A549 (cell line): ENCODE measurements around the gene MLXIPL. TPM values are rescaled to one million over a fixed set of nuclear protein-coding genes. Genes with fewer than 3 reads are reported as not detected.
A peak's percentile ranks its signal among the peaks of the same experiment; 100 is the strongest.
"Not testable (repeated sequence)": the region's sequence is repeated elsewhere in the genome, so short reads cannot be mapped to it uniquely, and the experiment has no call there.

ENCODE experiments used
- ATAC-seq, 2 experiments: fragments of 200-7000 bp in 1 of 2; fragments of >200 bp in 1 of 2; cut with Nextera tagmentation in 1 of 2; cut with Tn5 transposase in 1 of 2; 3 replicates each; pipeline versions ENCODE4 v1.8.0 to v1.9.1; 2018 to 2020; ENCODE audit warnings: mild to moderate bottlenecking in 1 of 2, moderate library complexity in 1 of 2
- CTCF ChIA-PET: fragments of 300-600 bp; sonication (Branson Sonifier 250); formaldehyde crosslinking; extraction: SDS; loops from one replicate; lab custom pipeline; 2021; ENCODE audit warnings: antibody characterized with exemption, inconsistent platforms; lab: Yijun Ruan, JAX
- POLR2A ChIA-PET: fragments of 350-600 bp; formaldehyde crosslinking; extraction: SDS; loops from one replicate; lab custom pipeline; 2021; ENCODE audit warnings: antibody characterized with exemption, inconsistent platforms; lab: Yijun Ruan, JAX
- DNase-seq, 2 experiments: peaks; one replicate each; pipeline versions ENCODE4 v3.0.0 to v3.0.0-alpha.2; 2011 to 2016; ENCODE audit warnings: low read depth in 1 of 2, low spot score in 1 of 2
- FAIRE-seq: peaks from 2 replicates; lab custom pipeline; 2011; peaks lifted over from hg19 to GRCh38; lab: Jason Lieb, UNC
- H3K27ac ChIP-seq, 2 experiments: fragments of >200 bp; sonication (Bioruptor Twin); formaldehyde crosslinking; 3 replicates each; pipeline ENCODE4 v1.5.1; 2016 to 2017
- H3K4me1 ChIP-seq: fragments of >200 bp; sonication (Bioruptor Twin); formaldehyde crosslinking; 3 replicates; pipeline ENCODE4 v1.6.1; 2016
- H3K4me2 ChIP-seq: fragments of >200 bp; sonication (Bioruptor Twin); formaldehyde crosslinking; 3 replicates; pipeline ENCODE4 v1.6.1; 2016
- H3K4me3 ChIP-seq: fragments of >200 bp; sonication (Bioruptor Twin); formaldehyde crosslinking; 3 replicates; pipeline ENCODE4 v1.5.1; 2016
- H3K9me3 ChIP-seq: fragments of >200 bp; sonication (Bioruptor Twin); formaldehyde crosslinking; 3 replicates; pipeline ENCODE4 v1.6.1; 2016
- CEBPB ChIP-seq, 2 experiments: fragments of >200 bp in 1 of 2; sonication (Bioruptor Twin) in 1 of 2; formaldehyde crosslinking in 1 of 2; IDR thresholded peaks; 2 replicates each; pipeline ENCODE4 v1.6.1; 2012 to 2016
- EHF ChIP-seq: fragments of 250-450 bp; sonication (Bioruptor Pico); IDR thresholded peaks from 2 replicates; pipeline ENCODE4 v1.5.0; 2020; ENCODE audit warnings: mild to moderate bottlenecking
- FOXS1 ChIP-seq: fragments of 250-450 bp; sonication (Bioruptor Pico); IDR thresholded peaks from 2 replicates; pipeline ENCODE4 v1.5.0; 2020; ENCODE audit warnings: mild to moderate bottlenecking, moderate library complexity
- HDAC2 ChIP-seq: fragments of 200-600 bp; sonication (generic); IDR thresholded peaks from 2 replicates; pipeline ENCODE4 v1.6.1; 2016
- KDM1A ChIP-seq: fragments of 200-600 bp; sonication (generic); IDR thresholded peaks from 2 replicates; pipeline ENCODE4 v1.6.1; 2016; ENCODE audit warnings: low read depth, mild to moderate bottlenecking
- MAFK ChIP-seq: fragments of 450-650 bp; IDR thresholded peaks from 2 replicates; pipeline ENCODE4 v1.6.1; 2014; ENCODE audit not compliant: partially characterized antibody
- RNF2 ChIP-seq: fragments of 200-600 bp; sonication (generic); IDR thresholded peaks from 2 replicates; pipeline ENCODE4 v1.6.1; 2016; ENCODE audit warnings: low read depth, mild to moderate bottlenecking, antibody characterized with exemption, moderate library complexity, borderline replicate concordance
- ZNF302 ChIP-seq: fragments of 250-450 bp; sonication (Bioruptor Pico); IDR thresholded peaks from 2 replicates; pipeline ENCODE4 v1.9.0; 2021; ENCODE audit warnings: inconsistent platforms, mild to moderate bottlenecking, moderate library complexity
- WGBS: methylation state at CpG from one replicate; pipeline ENCODE4 v1.1.6; 2017; ENCODE audit errors: missing lambda C conversion rate; 5-methylcytosine and 5-hydroxymethylcytosine counted together
- polyA plus RNA-seq, 4 experiments: library from polyadenylated mRNA; depleted of rRNA in 3 of 4; stranded (reverse); fragments of >200 nt; fragmentation: RNase III in 1 of 4; extraction: RNeasy Plus Mini Kit Qiagen cat#74134 plus additional on column Dnase treatment in 1 of 4; gene quantifications; 2 replicates in 3 of 4; 3 replicates in 1 of 4; pipeline ENCODE4 v1.2.3, GENCODE V29; 2011 to 2017
- TF ChIP-seq, protein P1 (sequence below): fragments of 200-600 bp; sonication (generic); IDR thresholded peaks from 2 replicates; pipeline ENCODE4 v1.6.1; 2016; ENCODE audit warnings: antibody characterized with exemption, mild to moderate bottlenecking, moderate library complexity
- TF ChIP-seq, protein P2 (sequence below): fragments of >200 bp; sonication (Bioruptor Twin); formaldehyde crosslinking; IDR thresholded peaks from 3 replicates; pipeline ENCODE4 v1.5.1; 2016
- TF ChIP-seq, protein P3 (sequence below): fragments of >200 bp; sonication (Bioruptor Twin); formaldehyde crosslinking; IDR thresholded peaks from 2 replicates; pipeline ENCODE4 v1.6.1; 2016
- TF ChIP-seq, protein P4 (sequence below): fragments of 250-450 bp; sonication (Bioruptor Pico); IDR thresholded peaks from 2 replicates; pipeline ENCODE4 v1.5.0; 2021; ENCODE audit warnings: mild to moderate bottlenecking, moderate library complexity, borderline replicate concordance

The MLXIPL gene
- polyA plus RNA-seq, 2 of the 4 experiments (the other 2 are of a cell fraction) = 1.4 to 3.3 TPM

GRCh38 chr7:73556208-73557107, 67.9 kb downstream of the MLXIPL start:
- H3K4me3 ChIP-seq = peak overlapping the region; percentile 90
- no peak; a peak in 1 of 6 replicates for ATAC-seq
- H3K4me2 ChIP-seq = peak overlapping the region; percentile 95
- TF ChIP-seq, protein P1, sequence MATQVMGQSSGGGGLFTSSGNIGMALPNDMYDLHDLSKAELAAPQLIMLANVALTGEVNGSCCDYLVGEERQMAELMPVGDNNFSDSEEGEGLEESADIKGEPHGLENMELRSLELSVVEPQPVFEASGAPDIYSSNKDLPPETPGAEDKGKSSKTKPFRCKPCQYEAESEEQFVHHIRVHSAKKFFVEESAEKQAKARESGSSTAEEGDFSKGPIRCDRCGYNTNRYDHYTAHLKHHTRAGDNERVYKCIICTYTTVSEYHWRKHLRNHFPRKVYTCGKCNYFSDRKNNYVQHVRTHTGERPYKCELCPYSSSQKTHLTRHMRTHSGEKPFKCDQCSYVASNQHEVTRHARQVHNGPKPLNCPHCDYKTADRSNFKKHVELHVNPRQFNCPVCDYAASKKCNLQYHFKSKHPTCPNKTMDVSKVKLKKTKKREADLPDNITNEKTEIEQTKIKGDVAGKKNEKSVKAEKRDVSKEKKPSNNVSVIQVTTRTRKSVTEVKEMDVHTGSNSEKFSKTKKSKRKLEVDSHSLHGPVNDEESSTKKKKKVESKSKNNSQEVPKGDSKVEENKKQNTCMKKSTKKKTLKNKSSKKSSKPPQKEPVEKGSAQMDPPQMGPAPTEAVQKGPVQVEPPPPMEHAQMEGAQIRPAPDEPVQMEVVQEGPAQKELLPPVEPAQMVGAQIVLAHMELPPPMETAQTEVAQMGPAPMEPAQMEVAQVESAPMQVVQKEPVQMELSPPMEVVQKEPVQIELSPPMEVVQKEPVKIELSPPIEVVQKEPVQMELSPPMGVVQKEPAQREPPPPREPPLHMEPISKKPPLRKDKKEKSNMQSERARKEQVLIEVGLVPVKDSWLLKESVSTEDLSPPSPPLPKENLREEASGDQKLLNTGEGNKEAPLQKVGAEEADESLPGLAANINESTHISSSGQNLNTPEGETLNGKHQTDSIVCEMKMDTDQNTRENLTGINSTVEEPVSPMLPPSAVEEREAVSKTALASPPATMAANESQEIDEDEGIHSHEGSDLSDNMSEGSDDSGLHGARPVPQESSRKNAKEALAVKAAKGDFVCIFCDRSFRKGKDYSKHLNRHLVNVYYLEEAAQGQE = no peak
- TF ChIP-seq MAFK (no peak), HDAC2 (no peak), RNF2 (no peak)
- TF ChIP-seq, protein P2, sequence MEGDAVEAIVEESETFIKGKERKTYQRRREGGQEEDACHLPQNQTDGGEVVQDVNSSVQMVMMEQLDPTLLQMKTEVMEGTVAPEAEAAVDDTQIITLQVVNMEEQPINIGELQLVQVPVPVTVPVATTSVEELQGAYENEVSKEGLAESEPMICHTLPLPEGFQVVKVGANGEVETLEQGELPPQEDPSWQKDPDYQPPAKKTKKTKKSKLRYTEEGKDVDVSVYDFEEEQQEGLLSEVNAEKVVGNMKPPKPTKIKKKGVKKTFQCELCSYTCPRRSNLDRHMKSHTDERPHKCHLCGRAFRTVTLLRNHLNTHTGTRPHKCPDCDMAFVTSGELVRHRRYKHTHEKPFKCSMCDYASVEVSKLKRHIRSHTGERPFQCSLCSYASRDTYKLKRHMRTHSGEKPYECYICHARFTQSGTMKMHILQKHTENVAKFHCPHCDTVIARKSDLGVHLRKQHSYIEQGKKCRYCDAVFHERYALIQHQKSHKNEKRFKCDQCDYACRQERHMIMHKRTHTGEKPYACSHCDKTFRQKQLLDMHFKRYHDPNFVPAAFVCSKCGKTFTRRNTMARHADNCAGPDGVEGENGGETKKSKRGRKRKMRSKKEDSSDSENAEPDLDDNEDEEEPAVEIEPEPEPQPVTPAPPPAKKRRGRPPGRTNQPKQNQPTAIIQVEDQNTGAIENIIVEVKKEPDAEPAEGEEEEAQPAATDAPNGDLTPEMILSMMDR = no peak
- TF ChIP-seq, protein P3, sequence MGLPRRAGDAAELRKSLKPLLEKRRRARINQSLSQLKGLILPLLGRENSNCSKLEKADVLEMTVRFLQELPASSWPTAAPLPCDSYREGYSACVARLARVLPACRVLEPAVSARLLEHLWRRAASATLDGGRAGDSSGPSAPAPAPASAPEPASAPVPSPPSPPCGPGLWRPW = no peak
- TF ChIP-seq, protein P4, sequence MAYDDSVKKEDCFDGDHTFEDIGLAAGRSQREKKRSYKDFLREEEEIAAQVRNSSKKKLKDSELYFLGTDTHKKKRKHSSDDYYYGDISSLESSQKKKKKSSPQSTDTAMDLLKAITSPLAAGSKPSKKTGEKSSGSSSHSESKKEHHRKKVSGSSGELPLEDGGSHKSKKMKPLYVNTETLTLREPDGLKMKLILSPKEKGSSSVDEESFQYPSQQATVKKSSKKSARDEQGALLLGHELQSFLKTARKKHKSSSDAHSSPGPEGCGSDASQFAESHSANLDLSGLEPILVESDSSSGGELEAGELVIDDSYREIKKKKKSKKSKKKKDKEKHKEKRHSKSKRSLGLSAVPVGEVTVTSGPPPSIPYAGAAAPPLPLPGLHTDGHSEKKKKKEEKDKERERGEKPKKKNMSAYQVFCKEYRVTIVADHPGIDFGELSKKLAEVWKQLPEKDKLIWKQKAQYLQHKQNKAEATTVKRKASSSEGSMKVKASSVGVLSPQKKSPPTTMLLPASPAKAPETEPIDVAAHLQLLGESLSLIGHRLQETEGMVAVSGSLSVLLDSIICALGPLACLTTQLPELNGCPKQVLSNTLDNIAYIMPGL (CRISPR knock-in tag) = no peak
- TF ChIP-seq, all 56 proteins: peak for 0
- DNase-seq (no peak), FAIRE-seq (no peak)
- ChIA-PET POLR2A (interaction anchor here (0.6 to 2.5 kb wide), 8 partner anchors 9 to 151 kb away, joined by 4 to 16 read pairs (median 6); partner anchors contain the start of genes BAZ1B, MLXIPL and TBL2), CTCF (interaction anchor here (1.4 to 1.7 kb wide), 2 partner anchors 169 to 178 kb away, joined by 4 to 5 read pairs; no protein-coding TSS in a partner anchor)
- WGBS = 12% methylated on average over 25 of the region's 28 CpGs
- Histone ChIP-seq H3K4me1 (peaks cover 25% of the 10 kb centered on the region), H3K9me3 (no peaks in the 10 kb centered on the region), H3K27ac (peak overlapping the region; percentile 99)

DNA sequence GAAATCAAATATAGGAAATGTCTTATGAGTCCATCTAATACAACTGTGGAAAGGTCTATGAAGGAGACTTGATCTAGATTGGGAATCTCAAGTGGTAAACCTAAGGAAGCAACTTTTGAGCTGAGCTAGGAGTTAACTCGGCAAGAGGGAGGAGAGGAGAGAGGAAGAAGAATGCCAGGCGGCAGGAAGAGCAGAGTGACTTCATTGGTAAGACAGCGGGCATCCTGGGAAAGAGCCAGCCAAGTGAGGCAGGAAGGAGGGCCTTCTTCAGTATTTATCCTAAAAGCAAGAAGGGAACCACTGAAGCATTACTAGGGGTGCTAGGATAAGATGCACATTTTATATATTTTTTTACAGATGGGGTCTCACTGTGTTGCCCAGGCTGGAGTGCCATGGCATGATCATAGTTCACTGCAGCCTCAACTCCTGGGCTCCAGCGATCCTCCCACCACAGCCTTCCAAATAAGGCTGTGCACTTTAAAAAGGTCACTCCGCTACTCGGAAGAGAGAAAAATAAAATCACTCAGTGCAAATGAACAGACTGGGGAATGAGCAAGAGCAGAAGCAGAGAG, 68.8 kb downstream of the MLXIPL start:
- TF ChIP-seq CEBPB (IDR thresholded peaks at IDR 0.05) (no peak), EHF (CRISPR knock-in tag) (no peak), KDM1A (no peak), FOXS1 (CRISPR knock-in tag) (no peak), ZNF302 (CRISPR knock-in tag) (no peak)
- FAIRE-seq = no peak
- POLR2A ChIA-PET = interaction anchor here (0.6 to 2.5 kb wide), 2 partner anchors 8 to 19 kb away, joined by 4 to 9 read pairs; no protein-coding TSS in a partner anchor
- 79% methylated on average over 6 of the region's 6 CpGs for WGBS
- peak overlapping the region in 1 of 2 experiments; percentile 99; a peak in 1 of 6 replicates for H3K27ac ChIP-seq
- DNase-seq = no peak
- peak overlapping the region; percentile 90 for H3K4me3 ChIP-seq
- H3K9me3 ChIP-seq = no peaks in the 10 kb centered on the region
- ATAC-seq = no peak
- peaks cover 23% of the 10 kb centered on the region for H3K4me1 ChIP-seq
- H3K4me2 ChIP-seq = peak overlapping the region; percentile 95
- CTCF ChIA-PET = interaction anchor here (0.6 to 1.7 kb wide), 2 partner anchors 17 to 179 kb away, joined by 3 to 5 read pairs; no protein-coding TSS in a partner anchor

GRCh38 chr7:73550093-73550492, 74.2 kb downstream of the MLXIPL start:
- H3K4me2 ChIP-seq, FAIRE-seq, H3K27ac ChIP-seq, ATAC-seq, H3K9me3 ChIP-seq, H3K4me3 ChIP-seq, H3K4me1 ChIP-seq, DNase-seq: not testable (repeated sequence)
- WGBS = 87% methylated on average over 5 of the region's 5 CpGs
- POLR2A ChIA-PET = interaction anchor here (0.7 kb wide), 1 partner anchor 12 kb away, joined by 3 read pairs; no protein-coding TSS in a partner anchor
- CTCF ChIA-PET = interaction anchor here (0.7 kb wide), 1 partner anchor 28 kb away, joined by 3 read pairs; the partner anchor contains the start of gene BAZ1B
